SIG-M5 (cell line): Measurements from ENCODE around the gene MTCH1.
"Not testable (repeated sequence)": the region's sequence is repeated elsewhere in the genome, so short reads cannot be mapped to it uniquely, and the experiment has no call there.

Source experiments
- DNase-seq: peaks from one replicate; lab custom pipeline; 2025; lab: John Stamatoyannopoulos, UW

Gene MTCH1

GRCh38 chr6:36947570-36948351, 38.2 kb downstream of the MTCH1 start:
- no peak for DNase-seq

GRCh38 chr6:36946526-36946925, 39.5 kb downstream of the MTCH1 start:
- no peak for DNase-seq

- DNase-seq, result no peak
Observed at GRCh38 chr6:36945301-36945700, 40.7 kb downstream of the MTCH1 start.

- DNase-seq, result no peak
Observed at GRCh38 chr6:36944650-36945049, 41.3 kb downstream of the MTCH1 start.

GRCh38 chr6:36942329-36942728, 43.7 kb downstream of the MTCH1 start:
- DNase-seq, result not testable (repeated sequence)

- DNase-seq, result not testable (repeated sequence)
Observed at GRCh38 chr6:36941561-36941960, 44.4 kb downstream of the MTCH1 start.

- DNase-seq, result no peak
Observed at GRCh38 chr6:36940027-36940426, 46.0 kb downstream of the MTCH1 start.

GRCh38 chr6:36939005-36939404, 47.0 kb downstream of the MTCH1 start:
- DNase-seq, result not testable (repeated sequence)

- DNase-seq, result no peak
Observed at GRCh38 chr6:36938536-36938935, 47.5 kb downstream of the MTCH1 start.

- DNase-seq, result no peak
Observed at GRCh38 chr6:36937896-36938295, 48.1 kb downstream of the MTCH1 start.

GRCh38 chr6:36936824-36937223, 49.2 kb downstream of the MTCH1 start:
- DNase-seq, result no peak

GRCh38 chr6:36934901-36935300, 51.1 kb downstream of the MTCH1 start:
- no peak for DNase-seq

- no peak for DNase-seq
Observed at GRCh38 chr6:36933519-36933918, 52.5 kb downstream of the MTCH1 start.

GRCh38 chr6:36933102-36933501, 52.9 kb downstream of the MTCH1 start:
- no peak for DNase-seq

- DNase-seq, result no peak
Observed at GRCh38 chr6:36930483-36930882, 55.5 kb downstream of the MTCH1 start.

- no peak for DNase-seq
Observed at GRCh38 chr6:36929607-36930006, 56.4 kb downstream of the MTCH1 start.

GRCh38 chr6:36929152-36929551, 56.8 kb downstream of the MTCH1 start:
- DNase-seq, result no peak

GRCh38 chr6:36928547-36928918, 57.5 kb downstream of the MTCH1 start:
- no peak for DNase-seq

- DNase-seq, result no peak
Observed at GRCh38 chr6:36927691-36928546, 58.1 kb downstream of the MTCH1 start.

GRCh38 chr6:36926708-36927513, 59.1 kb downstream of the MTCH1 start:
- no peak for DNase-seq

- DNase-seq, result no peak
Observed at GRCh38 chr6:36925809-36926208, 60.2 kb downstream of the MTCH1 start.

- no peak for DNase-seq
Observed at GRCh38 chr6:36924778-36925374, 61.1 kb downstream of the MTCH1 start.
